GM21825 (cell line): ENCODE data around the gene VWC2.

Experiments
- ATAC-seq: cut with Tn5 transposase; IDR thresholded peaks from one replicate; pipeline ENCODE4 v1.9.1; 2021; ENCODE audit warnings: mild to moderate bottlenecking, moderate library complexity; ENCODE audit not compliant: unreplicated experiment

VWC2 gene

DNA sequence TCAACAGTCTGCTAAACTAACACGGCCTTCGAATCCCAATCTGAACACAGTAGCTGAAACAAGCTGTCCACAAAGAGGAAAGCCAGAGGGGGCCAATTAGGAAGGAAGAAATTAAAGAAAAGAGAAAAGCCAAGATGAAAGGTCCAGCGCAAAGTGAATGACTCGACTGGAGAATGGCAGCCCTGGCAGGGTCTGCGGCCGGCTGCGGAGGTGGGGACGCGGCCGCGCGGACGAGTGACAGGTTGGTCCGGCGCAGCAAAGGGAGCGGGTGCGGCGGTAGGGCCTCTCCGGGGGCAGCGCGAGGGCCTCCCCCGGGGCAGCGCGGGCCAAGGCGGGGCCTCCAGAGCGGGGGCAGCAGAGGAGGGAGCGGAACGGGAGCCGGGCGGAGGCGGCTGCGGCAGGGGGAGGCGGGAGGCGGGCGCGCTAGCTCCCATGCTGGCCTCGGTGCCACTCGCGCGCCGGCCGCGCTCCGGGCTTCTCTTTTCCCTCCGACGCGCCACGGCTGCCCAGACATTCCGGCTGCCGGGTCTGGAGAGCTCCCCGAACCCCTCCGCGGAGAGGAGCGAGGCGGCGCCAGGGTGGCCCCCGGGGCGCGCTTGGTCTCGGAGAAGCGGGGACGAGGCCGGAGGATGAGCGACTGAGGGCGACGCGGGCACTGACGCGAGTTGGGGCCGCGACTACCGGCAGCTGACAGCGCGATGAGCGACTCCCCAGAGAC, at the start of gene VWC2:
VWC2 (plus strand) TSS at position 421 of the 718 bp plus-strand sequence. CDS start 1,798 bp downstream, outside the sequence.
- ATAC-seq = no peak

DNA sequence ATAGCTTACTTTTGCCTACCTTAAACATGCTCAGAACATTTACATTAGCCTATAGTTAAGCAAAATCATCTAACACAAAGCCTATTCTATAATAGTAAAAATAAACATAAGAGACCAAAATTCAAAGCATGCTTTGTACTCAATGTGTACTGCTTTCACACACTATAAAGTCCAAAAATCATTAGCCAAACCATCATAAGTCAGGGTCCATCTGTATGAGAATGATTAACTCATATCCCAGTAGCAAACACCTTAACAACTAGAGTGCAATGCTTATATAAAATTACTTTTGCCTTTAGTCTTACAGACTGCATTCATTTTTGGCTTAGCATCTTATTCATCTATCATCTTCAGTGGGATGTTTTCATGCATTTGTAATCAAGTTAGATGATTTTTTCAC, 49.4 kb upstream of the VWC2 start:
- ATAC-seq = no peak

GRCh38 chr7:49731836-49732235, 41.6 kb upstream of the VWC2 start:
- ATAC-seq = no peak

- no peak for ATAC-seq
Measured at GRCh38 chr7:49762666-49763065, 10.8 kb upstream of the VWC2 start.

GRCh38 chr7:49763791-49764190, 9.6 kb upstream of the VWC2 start:
- no peak for ATAC-seq

- peak; percentile 87 for ATAC-seq
Measured at GRCh38 chr7:49766966-49767365, 6.5 kb upstream of the VWC2 start.

DNA sequence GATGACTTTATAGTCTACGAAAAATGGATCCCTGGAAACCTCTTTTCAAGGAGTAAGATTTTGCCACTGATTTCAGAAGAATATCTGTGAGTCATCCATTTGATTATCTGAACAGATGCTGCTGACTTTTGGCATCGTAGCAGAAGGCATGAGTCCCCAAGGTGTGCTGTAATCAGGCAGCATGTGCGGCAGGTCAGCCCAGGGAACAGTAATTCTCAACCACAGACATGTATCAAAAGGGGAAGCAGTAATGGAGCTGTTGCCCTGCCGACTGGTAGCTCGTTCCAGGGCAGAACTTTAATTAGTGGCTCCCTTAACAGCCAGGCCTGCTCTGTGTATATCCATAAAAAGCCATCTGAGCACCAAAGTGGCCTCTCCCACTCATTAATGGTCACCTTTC, 5.7 kb upstream of the VWC2 start:
- no peak for ATAC-seq

DNA sequence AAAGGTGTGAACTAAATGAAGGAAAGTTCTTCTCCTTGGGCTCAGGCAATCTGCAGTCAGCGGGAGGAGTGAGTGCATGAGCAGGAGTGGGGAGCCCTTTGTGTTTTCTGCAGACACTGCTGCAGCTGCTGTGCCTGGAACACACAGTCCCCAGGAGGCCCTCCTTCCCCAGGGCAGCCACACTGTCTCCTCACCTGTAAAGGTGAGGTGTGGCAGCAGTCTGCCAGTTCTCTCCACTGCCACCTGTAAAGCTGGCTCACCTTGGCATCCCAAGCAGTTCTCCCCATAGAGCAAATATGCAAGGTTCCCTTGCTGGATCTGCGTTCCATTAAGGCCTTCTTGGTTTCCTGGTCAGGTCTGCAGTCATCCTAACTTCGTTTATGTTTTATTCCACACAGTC, 5.2 kb upstream of the VWC2 start:
- no peak for ATAC-seq

DNA sequence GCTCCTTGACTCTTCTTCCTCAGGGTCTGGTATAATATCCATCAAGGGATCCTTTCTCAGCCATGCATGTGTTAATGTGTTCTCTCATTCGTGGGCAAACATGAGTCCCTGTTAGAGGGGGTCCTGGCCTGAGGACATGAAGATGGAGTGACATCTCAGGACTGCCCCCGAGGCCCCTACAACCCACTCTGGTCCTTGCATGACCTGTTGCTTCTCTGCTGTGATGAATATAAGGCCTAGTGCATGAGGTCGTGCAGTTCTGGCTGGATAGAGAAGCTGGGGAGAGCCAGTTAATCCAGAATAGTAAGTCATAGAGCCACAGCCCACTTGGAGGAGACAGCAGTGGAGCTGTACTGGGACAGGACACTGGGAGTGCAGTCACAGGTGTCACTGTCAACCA, 4.6 kb upstream of the VWC2 start:
- no peak for ATAC-seq

DNA sequence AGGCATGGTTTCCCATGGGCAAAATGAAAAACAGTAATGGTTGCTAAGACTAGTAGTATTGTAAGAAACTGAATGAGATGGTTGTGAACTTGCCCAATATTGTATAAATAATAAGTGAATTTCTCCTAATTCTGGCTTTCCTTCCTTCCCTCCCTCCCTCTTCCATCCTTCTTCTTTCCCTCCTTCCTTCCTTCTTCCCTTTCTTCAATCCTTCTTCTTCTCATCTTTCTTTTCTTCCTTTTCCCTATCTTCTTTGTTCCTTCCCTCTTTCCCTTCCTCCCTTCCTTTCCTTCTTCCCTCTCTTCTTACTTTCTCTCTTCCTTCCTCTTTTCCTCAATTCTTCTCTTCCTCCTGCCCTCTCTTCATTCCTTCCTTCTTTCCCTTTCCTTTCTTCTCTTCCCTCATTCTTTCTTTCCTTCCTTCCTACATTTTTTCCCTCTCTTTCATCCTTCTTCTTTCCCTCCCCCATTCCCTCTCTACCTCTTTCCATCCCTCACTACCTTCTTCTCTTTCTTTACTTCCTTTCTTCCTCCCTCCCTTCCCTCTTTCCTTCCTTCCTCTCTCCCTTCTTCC, 4.1 kb upstream of the VWC2 start:
- no peak for ATAC-seq

DNA sequence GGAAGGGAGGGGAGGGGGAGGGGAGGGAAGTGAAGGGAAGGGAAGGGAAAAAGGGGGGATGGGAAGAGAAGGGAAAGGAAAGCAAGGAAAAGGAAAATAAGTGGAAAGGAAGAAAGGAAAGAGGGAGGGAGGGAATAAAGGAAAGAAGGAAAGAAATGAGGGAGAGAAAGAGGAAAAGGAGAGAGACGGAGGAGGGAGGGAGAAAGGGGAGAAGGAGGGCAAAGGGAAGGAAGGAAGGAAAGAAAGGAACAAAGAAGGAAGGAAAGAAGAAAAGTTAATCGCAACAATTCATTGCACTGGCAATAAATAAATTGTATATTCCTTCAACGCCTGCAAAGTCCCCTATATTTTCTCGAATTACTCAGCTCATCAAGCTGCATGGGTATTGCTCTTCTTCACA, 2.6 kb upstream of the VWC2 start:
- no peak for ATAC-seq

DNA sequence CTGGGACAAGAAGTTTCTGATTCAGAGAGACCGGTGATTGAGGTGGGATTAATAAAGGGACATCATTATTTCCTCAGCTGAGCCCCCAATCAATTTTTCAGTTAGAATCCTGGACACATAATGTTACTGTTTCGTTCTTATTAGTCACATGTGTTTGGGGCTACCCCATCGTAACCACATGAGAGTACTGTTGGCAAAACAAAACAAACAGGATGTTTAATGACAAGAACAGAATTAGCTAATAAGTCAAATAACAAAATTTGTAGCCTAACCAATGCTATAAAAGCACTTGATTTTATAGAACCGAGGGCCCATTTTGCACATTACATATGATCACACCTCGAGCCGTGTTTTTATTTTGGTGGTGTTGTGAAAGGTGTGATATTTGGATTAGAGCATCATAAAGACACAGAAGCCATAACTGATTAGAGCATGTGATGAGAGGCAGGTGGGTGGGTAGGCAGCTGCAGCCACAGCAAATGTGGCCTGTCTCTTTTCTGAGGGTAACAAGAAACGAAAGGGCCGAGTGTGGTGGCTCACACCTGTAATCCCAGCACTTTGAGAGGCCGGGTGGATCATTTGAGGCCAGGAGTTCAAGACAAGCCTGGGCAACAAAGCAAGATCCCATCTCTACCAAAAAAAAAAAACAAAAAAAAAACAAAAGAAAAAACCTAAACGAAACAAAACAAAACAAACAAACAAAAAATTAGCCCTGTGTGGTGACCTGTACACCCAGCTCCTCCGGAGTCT, 1.8 kb upstream of the VWC2 start:
- ATAC-seq = peak; percentile 29

DNA sequence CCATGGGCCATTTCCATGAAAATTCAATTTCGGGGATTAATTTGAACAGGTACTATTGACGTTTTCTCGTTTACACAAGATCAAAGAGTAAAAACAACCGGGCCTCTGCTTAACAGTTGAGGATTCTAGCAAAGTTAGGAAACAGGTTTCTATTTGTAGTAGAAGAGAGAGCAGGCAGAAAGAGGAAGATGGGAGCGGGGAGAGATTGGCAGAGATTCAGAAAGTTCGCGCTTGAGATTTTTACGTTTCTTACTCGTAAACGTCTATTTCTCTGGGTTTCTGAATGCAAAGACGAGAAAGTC, 571 bp upstream of the VWC2 start:
- ATAC-seq = no peak

DNA sequence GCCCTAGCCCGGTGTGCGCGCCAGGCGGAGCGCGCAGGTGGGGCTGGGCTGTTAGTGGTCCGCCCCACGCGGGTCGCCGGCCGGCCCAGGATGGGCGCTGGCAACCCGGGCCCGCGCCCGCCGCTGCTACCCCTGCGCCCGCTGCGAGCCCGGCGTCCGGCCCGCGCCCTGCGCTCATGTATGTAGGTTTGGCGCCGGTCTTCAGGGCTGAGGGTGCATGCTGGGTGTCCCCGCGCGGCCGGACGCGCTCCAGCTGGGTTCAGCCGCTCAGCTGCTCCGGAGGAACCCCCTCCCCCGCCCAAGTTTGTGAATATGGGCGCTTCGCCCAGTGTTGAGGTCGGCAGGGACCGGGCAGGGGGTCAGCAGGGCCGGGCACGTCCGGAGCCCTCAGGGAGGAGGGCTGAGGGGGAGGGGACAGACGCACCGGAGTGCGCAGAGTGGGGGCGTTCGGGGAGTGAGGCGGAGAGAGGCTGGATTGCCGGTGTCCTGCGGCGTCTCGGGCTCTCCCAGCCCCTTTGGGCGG, 559 bp downstream of the VWC2 start:
- ATAC-seq = no peak

DNA sequence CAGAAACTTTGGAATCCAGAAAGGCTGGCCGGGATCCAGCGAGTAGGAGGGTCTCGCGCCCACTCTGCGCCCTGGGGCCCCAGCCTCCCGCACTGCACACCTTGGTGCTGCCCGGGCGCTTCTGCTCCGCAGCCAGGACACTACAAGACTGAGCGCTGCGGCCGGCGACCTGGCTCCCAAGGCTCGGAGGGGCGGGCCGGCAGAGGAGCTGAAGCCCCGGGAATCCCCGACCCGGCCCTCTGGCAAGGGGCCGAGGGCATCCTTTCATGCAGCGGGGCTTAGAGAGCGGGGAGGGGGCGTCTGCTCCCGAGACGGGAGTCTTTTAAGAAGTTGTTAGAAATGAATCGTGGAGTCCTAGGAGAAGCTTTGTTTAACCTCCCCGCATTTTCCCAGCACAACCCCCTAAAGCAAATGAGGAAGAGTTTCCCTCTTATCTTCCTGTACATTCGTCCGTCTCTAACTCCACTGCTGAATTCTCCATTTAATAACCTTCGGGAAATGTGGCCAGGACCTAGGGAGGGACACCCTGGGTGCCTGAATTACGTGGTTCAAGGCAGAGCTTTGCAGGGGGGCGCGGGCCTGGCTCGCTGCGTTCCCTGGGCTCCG, 1.1 kb downstream of the VWC2 start:
- no peak for ATAC-seq

- ATAC-seq = no peak
Measured at GRCh38 chr7:49775065-49775948, 1.9 kb downstream of the VWC2 start.

DNA sequence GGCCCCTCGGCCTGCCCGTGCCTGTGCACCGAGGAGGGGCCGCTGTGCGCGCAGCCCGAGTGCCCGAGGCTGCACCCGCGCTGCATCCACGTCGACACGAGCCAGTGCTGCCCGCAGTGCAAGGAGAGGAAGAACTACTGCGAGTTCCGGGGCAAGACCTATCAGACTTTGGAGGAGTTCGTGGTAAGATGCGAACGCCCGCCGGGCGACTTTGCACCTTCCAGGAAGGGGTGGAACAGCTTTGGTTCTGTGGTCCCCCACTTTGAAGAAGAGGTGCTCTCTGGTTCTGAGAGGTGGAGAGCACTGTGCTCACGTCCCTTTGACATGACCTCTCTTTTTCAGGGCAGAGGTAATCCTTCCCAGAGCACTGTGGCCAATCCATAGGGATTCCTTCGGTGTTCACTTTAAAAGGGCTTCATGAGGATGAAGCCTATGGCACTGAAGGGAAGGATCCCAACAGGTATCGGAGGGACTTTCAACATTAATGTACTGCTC, 2.6 kb downstream of the VWC2 start:
- ATAC-seq = no peak

DNA sequence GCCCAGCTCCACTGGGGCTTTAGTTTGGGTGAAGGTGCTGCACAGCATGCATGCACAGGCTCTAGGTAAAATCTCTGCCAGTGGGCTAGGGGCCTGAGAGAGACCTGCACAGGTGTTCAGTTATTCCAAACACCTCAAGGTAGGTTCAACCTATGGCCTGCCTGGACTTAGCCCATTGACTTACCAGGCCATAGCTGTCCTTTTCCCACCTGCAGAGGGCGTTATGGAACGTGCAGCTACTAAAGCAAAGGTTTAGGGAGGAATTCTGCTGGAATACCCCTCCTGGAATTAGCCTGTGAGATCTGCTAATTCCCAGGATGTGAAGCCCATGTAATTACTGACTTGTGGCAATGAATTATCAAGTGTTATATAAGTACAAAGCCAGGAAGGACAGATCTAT, 3.6 kb downstream of the VWC2 start:
- ATAC-seq = no peak

- ATAC-seq = no peak
Measured at GRCh38 chr7:49778731-49779270, 5.4 kb downstream of the VWC2 start.

DNA sequence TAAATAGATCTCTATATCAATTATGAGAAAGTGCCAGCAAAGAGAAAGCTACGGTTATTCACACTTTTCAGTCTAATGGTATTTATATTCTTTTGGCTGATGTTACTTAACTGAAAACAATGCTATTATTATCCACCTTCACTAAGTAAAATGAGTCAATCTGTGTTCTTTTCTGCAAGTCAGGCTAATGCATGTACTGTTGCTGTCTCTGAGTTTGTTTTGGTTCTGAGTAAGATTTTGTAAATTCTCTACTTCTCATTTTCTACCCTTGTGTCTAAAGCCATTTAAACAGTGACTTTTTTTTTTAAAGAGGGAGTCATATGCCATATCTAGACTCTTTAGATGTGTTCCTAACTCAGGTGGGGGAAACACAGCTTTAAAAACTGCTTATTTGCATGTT, 7.5 kb downstream of the VWC2 start:
- no peak for ATAC-seq
